A549 (cell line): ENCODE measurements around the gene ETFDH. TPM values are rescaled to one million over a fixed set of nuclear protein-coding genes. Genes with fewer than 3 reads are reported as not detected.

Experiments
- ATAC-seq, 2 experiments: fragments of 200-7000 bp in 1 of 2; fragments of >200 bp in 1 of 2; cut with Nextera tagmentation in 1 of 2; cut with Tn5 transposase in 1 of 2; 3 replicates each; pipeline versions ENCODE4 v1.8.0 to v1.9.1; 2018 to 2020; ENCODE audit warnings: mild to moderate bottlenecking in 1 of 2, moderate library complexity in 1 of 2
- CTCF ChIA-PET: fragments of 300-600 bp; sonication (Branson Sonifier 250); formaldehyde crosslinking; extraction: SDS; loops from one replicate; lab custom pipeline; 2021; ENCODE audit warnings: antibody characterized with exemption, inconsistent platforms; lab: Yijun Ruan, JAX
- POLR2A ChIA-PET: fragments of 350-600 bp; formaldehyde crosslinking; extraction: SDS; loops from one replicate; lab custom pipeline; 2021; ENCODE audit warnings: antibody characterized with exemption, inconsistent platforms; lab: Yijun Ruan, JAX
- DNase-seq, 2 experiments: peaks; one replicate each; pipeline versions ENCODE4 v3.0.0 to v3.0.0-alpha.2; 2011 to 2016; ENCODE audit warnings: low read depth in 1 of 2, low spot score in 1 of 2
- FAIRE-seq: peaks from 2 replicates; lab custom pipeline; 2011; peaks lifted over from hg19 to GRCh38; lab: Jason Lieb, UNC
- H3K27ac ChIP-seq, 2 experiments: fragments of >200 bp; sonication (Bioruptor Twin); formaldehyde crosslinking; 3 replicates each; pipeline ENCODE4 v1.5.1; 2016 to 2017
- H3K4me1 ChIP-seq: fragments of >200 bp; sonication (Bioruptor Twin); formaldehyde crosslinking; 3 replicates; pipeline ENCODE4 v1.6.1; 2016
- H3K4me2 ChIP-seq: fragments of >200 bp; sonication (Bioruptor Twin); formaldehyde crosslinking; 3 replicates; pipeline ENCODE4 v1.6.1; 2016
- H3K4me3 ChIP-seq: fragments of >200 bp; sonication (Bioruptor Twin); formaldehyde crosslinking; 3 replicates; pipeline ENCODE4 v1.5.1; 2016
- H3K9me3 ChIP-seq: fragments of >200 bp; sonication (Bioruptor Twin); formaldehyde crosslinking; 3 replicates; pipeline ENCODE4 v1.6.1; 2016
- CEBPB ChIP-seq, 2 experiments: fragments of >200 bp in 1 of 2; sonication (Bioruptor Twin) in 1 of 2; formaldehyde crosslinking in 1 of 2; IDR thresholded peaks; 2 replicates each; pipeline ENCODE4 v1.6.1; 2012 to 2016
- POLR2A ChIP-seq: IDR thresholded peaks from 2 replicates; pipeline ENCODE4 v1.6.1; 2012; ENCODE audit warnings: mild to moderate bottlenecking, low read length
- WGBS: methylation state at CpG from one replicate; pipeline ENCODE4 v1.1.6; 2017; ENCODE audit errors: missing lambda C conversion rate; 5-methylcytosine and 5-hydroxymethylcytosine counted together
- polyA plus RNA-seq, 4 experiments: library from polyadenylated mRNA; depleted of rRNA in 3 of 4; stranded (reverse); fragments of >200 nt; fragmentation: RNase III in 1 of 4; extraction: RNeasy Plus Mini Kit Qiagen cat#74134 plus additional on column Dnase treatment in 1 of 4; gene quantifications; 2 replicates in 3 of 4; 3 replicates in 1 of 4; pipeline ENCODE4 v1.2.3, GENCODE V29; 2011 to 2017
- small RNA-seq, 6 experiments: library from RNA; depleted of rRNA; stranded (forward); fragments of <200 nt; gene quantifications; one replicate each; pipeline ENCODE3, GENCODE V24; 2012

ETFDH gene
- polyA plus RNA-seq, 2 of the 4 experiments (the other 2 are of a cell fraction): 6.7 to 15.7 TPM

- ChIA-PET CTCF (no interaction called here), POLR2A (no interaction called here)
- 0 out of 3 replicates have a peak, but pooled peaks cover 3% of the 10 kb centered on the region for H3K4me1 ChIP-seq
- 81% methylated on average over 4 of the region's 4 CpGs for WGBS
- TF ChIP-seq POLR2A (no peak), CEBPB (IDR thresholded peaks at IDR 0.05) (no peak)
- TF ChIP-seq, all 56 proteins: peak for 0
- FAIRE-seq (no peak), DNase-seq (no peak), ATAC-seq (no peak)
- no peak overlapping the region for H3K4me3 ChIP-seq
- H3K9me3 ChIP-seq: no peaks in the 10 kb centered on the region
- H3K4me2 ChIP-seq: no peak overlapping the region
- no peak overlapping the region for H3K27ac ChIP-seq
Observed at GRCh38 chr4:158758703-158759102, 86.6 kb downstream of the ETFDH start.

Small RNA genes lying within 50 kb of the gene (small RNA-seq; reads per million reads assigned to genes)
- 0 reads per million in 6 experiments for gene RF00012

Other genes starting within 250 kb of the ETFDH start
- not detected in 2 replicates for gene RXFP1, start 150.4 kb upstream of the ETFDH start, polyA plus RNA-seq (2011; rRNA removed)
- not detected in 3 replicates for gene RXFP1, start 150.4 kb upstream of the ETFDH start, polyA plus RNA-seq (2017; fragmentation: RNase III; extraction: RNeasy Plus Mini Kit Qiagen cat#74134 plus additional on column Dnase treatment)
- gene C4orf46, start 409 bp upstream of the ETFDH start, polyA plus RNA-seq (2011; rRNA removed): 23.7 and 29.0 TPM in 2 replicates
- 10.7 to 11.2 TPM (median 10.9 TPM) in 3 replicates for gene C4orf46, start 409 bp upstream of the ETFDH start, polyA plus RNA-seq (2017; fragmentation: RNase III; extraction: RNeasy Plus Mini Kit Qiagen cat#74134 plus additional on column Dnase treatment)
- 30.7 and 31.6 TPM in 2 replicates for gene PPID, start 51.1 kb downstream of the ETFDH start, polyA plus RNA-seq (2011; rRNA removed)
- gene PPID, start 51.1 kb downstream of the ETFDH start, polyA plus RNA-seq (2017; fragmentation: RNase III; extraction: RNeasy Plus Mini Kit Qiagen cat#74134 plus additional on column Dnase treatment): 43.3 to 52.1 TPM (median 44.1 TPM) in 3 replicates
- gene FNIP2, start 96.7 kb downstream of the ETFDH start, polyA plus RNA-seq (2011; rRNA removed): 2.5 and 4.6 TPM in 2 replicates
- gene FNIP2, start 96.7 kb downstream of the ETFDH start, polyA plus RNA-seq (2017; fragmentation: RNase III; extraction: RNeasy Plus Mini Kit Qiagen cat#74134 plus additional on column Dnase treatment): 1.8 to 2.3 TPM (median 2.0 TPM) in 3 replicates